GM12878 (cell line): ENCODE results near the gene MAP4K2. TPM values are rescaled to one million over a fixed set of nuclear protein-coding genes. Genes with fewer than 3 reads are reported as not detected.

Source experiments
- BACH1 ChIP-seq: fragments of 450-650 bp; IDR thresholded peaks from 2 replicates; pipeline ENCODE4 v1.6.1; 2017; ENCODE audit warnings: mild to moderate bottlenecking, borderline replicate concordance
- BHLHE40 ChIP-seq, 2 experiments: fragments of 450-650 bp in 1 of 2; IDR thresholded peaks; 2 replicates each; pipeline ENCODE4 v1.6.1; 2011 to 2017; ENCODE audit warnings: low read depth in 2 of 2, borderline replicate concordance in 1 of 2, improper control_type of control experiment in 1 of 2, low read length in 1 of 2, mild to moderate bottlenecking in 1 of 2
- BRCA1 ChIP-seq: IDR thresholded peaks from 2 replicates; pipeline ENCODE4 v1.6.1; 2011; ENCODE audit warnings: low read depth, low read length, improper control_type of control experiment
- CHD4 ChIP-seq: fragments of 200-600 bp; sonication (generic); IDR thresholded peaks from 2 replicates; pipeline ENCODE4 v1.6.1; 2016; ENCODE audit warnings: mild to moderate bottlenecking
- CTCF ChIP-seq, 3 experiments: IDR thresholded peaks in 2 of 3; conservative IDR thresholded peaks in 1 of 3; 2 replicates each; pipeline ENCODE4 v1.5.1; 2011; ENCODE audit warnings: low read depth in 3 of 3, low read length in 3 of 3, mild to moderate bottlenecking in 3 of 3, control low read depth in 2 of 3, moderate library complexity in 2 of 3, inconsistent platforms in 1 of 3, mixed read lengths in 1 of 3; ENCODE audit not compliant: control insufficient read depth in 2 of 3, insufficient read depth in 1 of 3; ENCODE audit errors: extremely low read depth in 1 of 3
- E2F8 ChIP-seq: fragments of 450-650 bp; IDR thresholded peaks from 2 replicates; pipeline ENCODE4 v1.6.1; 2018; ENCODE audit warnings: mild to moderate bottlenecking, low read depth, moderate library complexity; ENCODE audit not compliant: partially characterized antibody
- IRF5 ChIP-seq: fragments of 450-650 bp; IDR thresholded peaks from 2 replicates; pipeline ENCODE4 v1.6.1; 2017; ENCODE audit warnings: borderline replicate concordance
- JUNB ChIP-seq: IDR thresholded peaks from 2 replicates; pipeline ENCODE4 v1.6.1; 2016; ENCODE audit warnings: antibody characterized with exemption, mild to moderate bottlenecking
- MTA2 ChIP-seq: fragments of 450-650 bp; IDR thresholded peaks from 2 replicates; pipeline ENCODE4 v1.6.1; 2016; ENCODE audit warnings: low read depth, mild to moderate bottlenecking, moderate library complexity
- MYB ChIP-seq: fragments of 150-350 bp; IDR thresholded peaks from 2 replicates; pipeline ENCODE4 v1.6.1; 2014; ENCODE audit warnings: mild to moderate bottlenecking, low read depth, low read length, borderline replicate concordance
- NR2F1 ChIP-seq: fragments of 450-650 bp; conservative IDR thresholded peaks from 2 replicates; pipeline ENCODE4 v1.6.1; 2017; ENCODE audit warnings: mild to moderate bottlenecking
- NRF1 ChIP-seq: conservative IDR thresholded peaks from 2 replicates; pipeline ENCODE4 v1.6.1; 2011; ENCODE audit warnings: mild to moderate bottlenecking, low read depth, low read length, improper control_type of control experiment
- RB1 ChIP-seq: fragments of 450-650 bp; formaldehyde crosslinking; IDR thresholded peaks from 2 replicates; pipeline ENCODE4 v1.6.1; 2017; ENCODE audit warnings: mild to moderate bottlenecking, borderline replicate concordance
- RUNX3 ChIP-seq: IDR thresholded peaks from 2 replicates; pipeline ENCODE4 v1.6.1; 2012; ENCODE audit warnings: low read length, inconsistent platforms
- TBL1XR1 ChIP-seq: IDR thresholded peaks from 2 replicates; pipeline ENCODE4 v1.6.1; 2012; ENCODE audit warnings: low read depth, low read length, improper control_type of control experiment
- ZNF217 ChIP-seq: fragments of 450-650 bp; IDR thresholded peaks from 2 replicates; pipeline ENCODE4 v1.6.1; 2017; ENCODE audit warnings: antibody characterized with exemption, mild to moderate bottlenecking
- ZSCAN29 ChIP-seq: fragments of 450-650 bp; IDR thresholded peaks from 2 replicates; pipeline ENCODE4 v1.6.1; 2017; ENCODE audit warnings: mild to moderate bottlenecking, moderate library complexity
- polyA plus RNA-seq, 11 experiments: library from polyadenylated mRNA; depleted of rRNA in 4 of 11; unstranded in 6 of 11; stranded (reverse) in 5 of 11; fragments of >200 nt; fragmentation: Nextera tagmentation in 4 of 11; fragmentation: Illumina TruSeq in 1 of 11; extraction: Ambion mirVana in 4 of 11; extraction: Trizol in 1 of 11; gene quantifications; 1 replicate in 1 of 11; 2 replicates in 10 of 11; pipeline versions ENCODE4 v1.2.1 to v1.2.3, GENCODE V29; 2011 to 2016; ENCODE audit warnings: inconsistent platforms in 2 of 11, missing spikeins in 2 of 11, low read depth in 1 of 11
- total RNA-seq, 4 experiments: library from RNA; depleted of rRNA in 3 of 4; stranded (reverse); fragments of >200 nt in 3 of 4; fragmentation: Illumina TruSeq in 1 of 4; extraction: Trizol in 1 of 4; gene quantifications; 2 replicates each; pipeline versions ENCODE4 v1.2.1 to v1.2.3, GENCODE V29; 2013 to 2021
- TF ChIP-seq, protein P1 (sequence below): fragments of 450-650 bp; IDR thresholded peaks from 2 replicates; pipeline ENCODE4 v1.6.1; 2017; ENCODE audit warnings: low read depth, mild to moderate bottlenecking, moderate library complexity
- TF ChIP-seq, protein P2 (sequence below): fragments of 450-650 bp; IDR thresholded peaks from 2 replicates; pipeline ENCODE4 v1.6.1; 2017; ENCODE audit warnings: mild to moderate bottlenecking

MAP4K2 gene
- total and polyA plus RNA-seq, 10 of the 15 experiments (the other 5 are each of a cell fraction or from before 2014, with no cell fraction given), result 0.98 to 78.1 (median 48.9) TPM

- TF ChIP-seq CTCF (IDR thresholded peaks at IDR 0.05 in 2 of 3, conservative IDR thresholded peaks at IDR 0.05 in 1 of 3; ENCODE audit: control insufficient read depth in 2 of 3, extremely low read depth in 1 of 3, insufficient read depth in 1 of 3, low read depth in 3 of 3, low read length in 3 of 3) (no peak), IRF5 (no peak), NRF1 (no peak), BACH1 (no peak), MTA2 (no peak), JUNB (no peak), E2F8 (no peak), ZNF217 (no peak), BRCA1 (no peak), MYB (no peak), CHD4 (no peak), TBL1XR1 (0 out of 2 replicates have a peak, but pooled peaks have one; percentile 21), ZSCAN29 (no peak), NR2F1 (no peak; the same call in none of the 2 replicates), RB1 (no peak; the same call in 1 of the 2 replicates), BHLHE40 (IDR thresholded peaks at IDR 0.05; ENCODE audit: borderline replicate concordance in 1 of 2, low read depth in 2 of 2, low read length in 1 of 2) (peak in 1 of 2 experiments; percentile 46; a peak in 2 of 4 replicates), RUNX3 (peak; percentile 47)
- TF ChIP-seq, protein P1, sequence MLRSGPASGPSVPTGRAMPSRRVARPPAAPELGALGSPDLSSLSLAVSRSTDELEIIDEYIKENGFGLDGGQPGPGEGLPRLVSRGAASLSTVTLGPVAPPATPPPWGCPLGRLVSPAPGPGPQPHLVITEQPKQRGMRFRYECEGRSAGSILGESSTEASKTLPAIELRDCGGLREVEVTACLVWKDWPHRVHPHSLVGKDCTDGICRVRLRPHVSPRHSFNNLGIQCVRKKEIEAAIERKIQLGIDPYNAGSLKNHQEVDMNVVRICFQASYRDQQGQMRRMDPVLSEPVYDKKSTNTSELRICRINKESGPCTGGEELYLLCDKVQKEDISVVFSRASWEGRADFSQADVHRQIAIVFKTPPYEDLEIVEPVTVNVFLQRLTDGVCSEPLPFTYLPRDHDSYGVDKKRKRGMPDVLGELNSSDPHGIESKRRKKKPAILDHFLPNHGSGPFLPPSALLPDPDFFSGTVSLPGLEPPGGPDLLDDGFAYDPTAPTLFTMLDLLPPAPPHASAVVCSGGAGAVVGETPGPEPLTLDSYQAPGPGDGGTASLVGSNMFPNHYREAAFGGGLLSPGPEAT, result peak; percentile 38; the same call in 1 of the 2 replicates
- TF ChIP-seq, protein P2, sequence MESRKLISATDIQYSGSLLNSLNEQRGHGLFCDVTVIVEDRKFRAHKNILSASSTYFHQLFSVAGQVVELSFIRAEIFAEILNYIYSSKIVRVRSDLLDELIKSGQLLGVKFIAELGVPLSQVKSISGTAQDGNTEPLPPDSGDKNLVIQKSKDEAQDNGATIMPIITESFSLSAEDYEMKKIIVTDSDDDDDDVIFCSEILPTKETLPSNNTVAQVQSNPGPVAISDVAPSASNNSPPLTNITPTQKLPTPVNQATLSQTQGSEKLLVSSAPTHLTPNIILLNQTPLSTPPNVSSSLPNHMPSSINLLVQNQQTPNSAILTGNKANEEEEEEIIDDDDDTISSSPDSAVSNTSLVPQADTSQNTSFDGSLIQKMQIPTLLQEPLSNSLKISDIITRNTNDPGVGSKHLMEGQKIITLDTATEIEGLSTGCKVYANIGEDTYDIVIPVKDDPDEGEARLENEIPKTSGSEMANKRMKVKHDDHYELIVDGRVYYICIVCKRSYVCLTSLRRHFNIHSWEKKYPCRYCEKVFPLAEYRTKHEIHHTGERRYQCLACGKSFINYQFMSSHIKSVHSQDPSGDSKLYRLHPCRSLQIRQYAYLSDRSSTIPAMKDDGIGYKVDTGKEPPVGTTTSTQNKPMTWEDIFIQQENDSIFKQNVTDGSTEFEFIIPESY, result no peak
Measured at GRCh38 chr11:64810271-64810890, 7.4 kb upstream of the MAP4K2 start, which contains the start of gene MEN1 (continued).
